Trophoblast cell (in vitro differentiated cells and primary cell): ENCODE data around the gene PRKAA1.
"Not testable (repeated sequence)": the region's sequence is repeated elsewhere in the genome, so short reads cannot be mapped to it uniquely, and the experiment has no call there.

Experiments
- DNase-seq, 2 donors: peaks; one replicate each; pipeline ENCODE4 v3.0.0-alpha.2; 2016
- H2AFZ ChIP-seq: 2 replicates; pipeline ENCODE4 v1.6.1; 2013; ENCODE audit warnings: low read length, moderate library complexity, mild to moderate bottlenecking; ENCODE audit not compliant: insufficient read depth, poor library complexity
- H2AK5ac ChIP-seq: 2 replicates; pipeline ENCODE4 v1.6.1; 2013; ENCODE audit warnings: mild to moderate bottlenecking, low read length
- H2BK120ac ChIP-seq: 2 replicates; pipeline ENCODE4 v1.6.1; 2013; ENCODE audit warnings: low read length, mild to moderate bottlenecking, moderate library complexity; ENCODE audit not compliant: insufficient read depth, poor library complexity
- H2BK12ac ChIP-seq: 2 replicates; pipeline ENCODE4 v1.6.1; 2013; ENCODE audit warnings: mild to moderate bottlenecking, low read length, moderate library complexity
- H2BK5ac ChIP-seq: 2 replicates; pipeline ENCODE4 v1.6.1; 2013; ENCODE audit warnings: low read length, low read depth, moderate library complexity, mild to moderate bottlenecking; ENCODE audit not compliant: poor library complexity
- H3K14ac ChIP-seq: 2 replicates; pipeline ENCODE4 v1.6.1; 2013; ENCODE audit warnings: mild to moderate bottlenecking, low read length
- H3K18ac ChIP-seq: 2 replicates; pipeline ENCODE4 v1.6.1; 2013; ENCODE audit warnings: mild to moderate bottlenecking, low read length
- H3K23ac ChIP-seq: 2 replicates; pipeline ENCODE4 v1.6.1; 2013; ENCODE audit warnings: low read length
- H3K27ac ChIP-seq: 2 replicates; pipeline ENCODE4 v1.5.1; 2013; ENCODE audit warnings: low read depth, mild to moderate bottlenecking, inconsistent platforms, low read length, moderate library complexity
- H3K27me3 ChIP-seq: 2 replicates; pipeline ENCODE4 v1.6.1; 2013; ENCODE audit warnings: inconsistent platforms, mild to moderate bottlenecking, low read length, moderate library complexity; ENCODE audit not compliant: insufficient read depth
- H3K36me3 ChIP-seq, 2 experiments: 1 replicate in 1 of 2; 2 replicates in 1 of 2; pipeline ENCODE4 v1.6.1; 2013; ENCODE audit warnings: low read length in 2 of 2, mild to moderate bottlenecking in 2 of 2, moderate library complexity in 1 of 2; ENCODE audit not compliant: insufficient read depth in 2 of 2, control insufficient read depth in 1 of 2
- H3K4ac ChIP-seq: 2 replicates; pipeline ENCODE4 v1.6.1; 2013; ENCODE audit warnings: low read depth, mild to moderate bottlenecking, low read length, moderate library complexity
- H3K4me1 ChIP-seq, 2 experiments: 1 replicate in 1 of 2; 2 replicates in 1 of 2; pipeline ENCODE4 v1.6.1; 2013; ENCODE audit warnings: low read length in 2 of 2, mild to moderate bottlenecking in 2 of 2, moderate library complexity in 1 of 2; ENCODE audit not compliant: insufficient read depth in 2 of 2, control insufficient read depth in 1 of 2
- H3K4me2 ChIP-seq: 2 replicates; pipeline ENCODE4 v1.6.1; 2013; ENCODE audit warnings: inconsistent platforms, mild to moderate bottlenecking, low read length, moderate library complexity
- H3K4me3 ChIP-seq: 2 replicates; pipeline ENCODE4 v1.5.1; 2013; ENCODE audit warnings: mild to moderate bottlenecking, low read depth, low read length, inconsistent platforms
- H3K79me1 ChIP-seq: one replicate; pipeline ENCODE4 v1.6.1; 2013; ENCODE audit warnings: low read length
- H3K79me2 ChIP-seq: 2 replicates; pipeline ENCODE4 v1.6.1; 2013; ENCODE audit warnings: low read length, mild to moderate bottlenecking; ENCODE audit not compliant: control insufficient read depth, insufficient read depth, poor library complexity
- H3K9ac ChIP-seq: 2 replicates; pipeline ENCODE4 v1.6.1; 2013; ENCODE audit warnings: mild to moderate bottlenecking, low read length
- H3K9me3 ChIP-seq: 2 replicates; pipeline ENCODE4 v1.6.1; 2013; ENCODE audit warnings: low read depth, mild to moderate bottlenecking, control low read depth, inconsistent platforms, low read length; ENCODE audit not compliant: insufficient read depth
- H4K12ac ChIP-seq: 2 replicates; pipeline ENCODE4 v1.6.1; 2013; ENCODE audit warnings: low read depth, mild to moderate bottlenecking, low read length, moderate library complexity
- H4K8ac ChIP-seq: 2 replicates; pipeline ENCODE4 v1.6.1; 2013; ENCODE audit warnings: low read depth, mild to moderate bottlenecking, low read length, moderate library complexity
- H4K91ac ChIP-seq: one replicate; pipeline ENCODE4 v1.6.1; 2013; ENCODE audit warnings: low read depth, mild to moderate bottlenecking, low read length, moderate library complexity
- WGBS: extraction: QIAGEN DNeasy Blood & Tissue Kit; methylation state at CpG from one replicate; pipeline ENCODE4 v1.1.7; 2013; ENCODE audit warnings: missing lambda C conversion rate; ENCODE audit not compliant: insufficient read length, insufficient coverage; ENCODE audit errors: extremely low coverage; 5-methylcytosine and 5-hydroxymethylcytosine counted together

Gene PRKAA1

GRCh38 chr5:40792691-40793090, 5.5 kb downstream of the PRKAA1 start:
- not testable (repeated sequence) for H4K12ac ChIP-seq, H3K36me3 ChIP-seq, H3K4ac ChIP-seq, H3K23ac ChIP-seq, H3K18ac ChIP-seq, H3K4me3 ChIP-seq, H3K79me1 ChIP-seq, H3K79me2 ChIP-seq, H2BK12ac ChIP-seq, H2AFZ ChIP-seq, H3K4me2 ChIP-seq, H2BK120ac ChIP-seq, H3K27ac ChIP-seq, H2AK5ac ChIP-seq, H3K27me3 ChIP-seq, H3K14ac ChIP-seq, H3K9ac ChIP-seq, H2BK5ac ChIP-seq, H4K8ac ChIP-seq, H3K9me3 ChIP-seq, H3K4me1 ChIP-seq, DNase-seq, H4K91ac ChIP-seq
- WGBS, result no CpG with 5 or more reads among the region's 10 CpGs

GRCh38 chr5:40791715-40792139, 6.4 kb downstream of the PRKAA1 start:
- H3K79me2 ChIP-seq, result no peaks in the 10 kb centered on the region

GRCh38 chr5:40790947-40791593, 7.1 kb downstream of the PRKAA1 start:
- no peak overlapping the region for H3K14ac ChIP-seq
- H3K4me2 ChIP-seq, result no peak overlapping the region
- peak in 1 of 2 donors; percentile 18 for DNase-seq
- H3K79me2 ChIP-seq, result no peaks in the 10 kb centered on the region
- no peaks in the 10 kb centered on the region for H3K9me3 ChIP-seq
- H4K91ac ChIP-seq, result no peak overlapping the region
- peaks cover 2 to 3% of the 10 kb centered on the region in 2 experiments for H3K36me3 ChIP-seq
- no peak overlapping the region for H2AK5ac ChIP-seq
- no peak overlapping the region for H3K18ac ChIP-seq
- no peak overlapping the region for H3K9ac ChIP-seq
- H2AFZ ChIP-seq, result no peak overlapping the region
- no peak overlapping the region for H3K23ac ChIP-seq
- WGBS, result no CpG with 5 or more reads among the region's 3 CpGs
- H4K8ac ChIP-seq, result no peak overlapping the region
- no peak overlapping the region for H2BK5ac ChIP-seq
- H3K27ac ChIP-seq, result no peak overlapping the region
- no peak overlapping the region for H2BK120ac ChIP-seq
- H2BK12ac ChIP-seq, result no peak overlapping the region
- peak overlapping the region; percentile 55 for H3K4ac ChIP-seq
- no peak overlapping the region for H3K4me3 ChIP-seq
- no peaks in the 10 kb centered on the region for H3K79me1 ChIP-seq
- no peaks in the 10 kb centered on the region for H3K27me3 ChIP-seq
- H3K4me1 ChIP-seq, result no peaks in the 10 kb centered on the region
- H4K12ac ChIP-seq, result no peak overlapping the region

More at GRCh38 chr5:40791715-40792139, 6.4 kb downstream of the PRKAA1 start:
- Histone ChIP-seq H2AFZ (no peak overlapping the region), H2BK12ac (no peak overlapping the region), H3K36me3 (peaks cover 2 to 3% of the 10 kb centered on the region in 2 experiments), H2AK5ac (no peak overlapping the region), H4K8ac (no peak overlapping the region), H3K4ac (no peak overlapping the region), H3K18ac (no peak overlapping the region), H3K4me3 (no peak overlapping the region), H2BK5ac (no peak overlapping the region), H4K12ac (no peak overlapping the region), H3K4me1 (no peaks in the 10 kb centered on the region), H4K91ac (no peak overlapping the region), H3K79me1 (no peaks in the 10 kb centered on the region), H2BK120ac (no peak overlapping the region), H3K4me2 (no peak overlapping the region), H3K27ac (no peak overlapping the region), H3K27me3 (no peaks in the 10 kb centered on the region), H3K9ac (no peak overlapping the region), H3K23ac (no peak overlapping the region), H3K9me3 (no peaks in the 10 kb centered on the region), H3K14ac (no peak overlapping the region)
- DNase-seq, result peak; percentile 11 to 56
- WGBS, result no CpG with 5 or more reads among the region's 3 CpGs

- not testable (repeated sequence) for H3K79me1 ChIP-seq, H4K91ac ChIP-seq, H2BK5ac ChIP-seq, H4K8ac ChIP-seq, H2AK5ac ChIP-seq, H3K9me3 ChIP-seq, H3K27me3 ChIP-seq, H2BK12ac ChIP-seq, DNase-seq, H3K79me2 ChIP-seq, H3K4me1 ChIP-seq, H3K4me3 ChIP-seq, H2AFZ ChIP-seq, H3K14ac ChIP-seq, H2BK120ac ChIP-seq, H3K4me2 ChIP-seq, H3K27ac ChIP-seq, H4K12ac ChIP-seq, H3K23ac ChIP-seq, H3K36me3 ChIP-seq, H3K18ac ChIP-seq, H3K9ac ChIP-seq
- WGBS, result no CpG with 5 or more reads among the region's 5 CpGs
- H3K4ac ChIP-seq, result peak overlapping the region; percentile 52
These were observed 9.2 kb downstream of the PRKAA1 start for GRCh38 chr5:40788941-40789340.
